ENCODE data around the gene CACNA2D3. TPM values are rescaled to one million over a fixed set of nuclear protein-coding genes. Genes with fewer than 3 reads are reported as not detected.

Gene CACNA2D3
- polyA plus RNA-seq, 1 donor from 2014 or later, result 26.2 TPM

DNA sequence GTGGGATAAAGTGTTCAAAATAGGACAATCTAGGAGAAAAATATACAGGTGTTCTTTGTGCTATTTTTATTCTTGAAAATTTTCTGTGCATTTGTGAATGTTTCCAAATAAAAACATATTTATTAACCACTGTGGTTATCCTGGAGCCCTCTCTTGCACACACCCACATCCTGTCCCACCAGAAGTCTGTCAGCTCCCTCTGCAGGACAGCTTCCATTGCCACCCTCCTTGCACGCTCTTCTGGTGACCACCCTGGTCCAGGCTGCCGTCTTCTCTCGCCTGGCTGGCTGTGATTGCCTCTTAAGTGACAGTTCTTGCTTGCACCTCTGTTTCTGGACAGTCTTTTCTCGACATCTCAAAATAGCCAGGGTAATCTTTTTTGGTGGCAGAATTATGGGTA, 411.5 kb downstream of the CACNA2D3 start:
- no peak overlapping the region for H3K4me3 ChIP-seq (ENCODE audit: low read length)
- H4K20me1 ChIP-seq (ENCODE audit: insufficient read depth), result no peaks in the 10 kb centered on the region
- TF ChIP-seq EZH2 (IDR thresholded peaks at IDR 0.05; ENCODE audit: borderline replicate concordance, insufficient read depth, low read length, poor library complexity, severe bottlenecking) (no peak), EP300 (conservative IDR thresholded peaks at IDR 0.05; ENCODE audit: poor library complexity, severe bottlenecking) (no peak), SMC3 (conservative IDR thresholded peaks at IDR 0.05; ENCODE audit: poor library complexity) (no peak), RAD21 (conservative IDR thresholded peaks at IDR 0.05) (no peak), TAF1 (IDR thresholded peaks at IDR 0.05; ENCODE audit: low read depth) (no peak), MXI1 (conservative IDR thresholded peaks at IDR 0.05; ENCODE audit: poor library complexity, severe bottlenecking) (no peak), POLR2AphosphoS5 (IDR thresholded peaks at IDR 0.05) (no peak)
- TF ChIP-seq, protein P1, sequence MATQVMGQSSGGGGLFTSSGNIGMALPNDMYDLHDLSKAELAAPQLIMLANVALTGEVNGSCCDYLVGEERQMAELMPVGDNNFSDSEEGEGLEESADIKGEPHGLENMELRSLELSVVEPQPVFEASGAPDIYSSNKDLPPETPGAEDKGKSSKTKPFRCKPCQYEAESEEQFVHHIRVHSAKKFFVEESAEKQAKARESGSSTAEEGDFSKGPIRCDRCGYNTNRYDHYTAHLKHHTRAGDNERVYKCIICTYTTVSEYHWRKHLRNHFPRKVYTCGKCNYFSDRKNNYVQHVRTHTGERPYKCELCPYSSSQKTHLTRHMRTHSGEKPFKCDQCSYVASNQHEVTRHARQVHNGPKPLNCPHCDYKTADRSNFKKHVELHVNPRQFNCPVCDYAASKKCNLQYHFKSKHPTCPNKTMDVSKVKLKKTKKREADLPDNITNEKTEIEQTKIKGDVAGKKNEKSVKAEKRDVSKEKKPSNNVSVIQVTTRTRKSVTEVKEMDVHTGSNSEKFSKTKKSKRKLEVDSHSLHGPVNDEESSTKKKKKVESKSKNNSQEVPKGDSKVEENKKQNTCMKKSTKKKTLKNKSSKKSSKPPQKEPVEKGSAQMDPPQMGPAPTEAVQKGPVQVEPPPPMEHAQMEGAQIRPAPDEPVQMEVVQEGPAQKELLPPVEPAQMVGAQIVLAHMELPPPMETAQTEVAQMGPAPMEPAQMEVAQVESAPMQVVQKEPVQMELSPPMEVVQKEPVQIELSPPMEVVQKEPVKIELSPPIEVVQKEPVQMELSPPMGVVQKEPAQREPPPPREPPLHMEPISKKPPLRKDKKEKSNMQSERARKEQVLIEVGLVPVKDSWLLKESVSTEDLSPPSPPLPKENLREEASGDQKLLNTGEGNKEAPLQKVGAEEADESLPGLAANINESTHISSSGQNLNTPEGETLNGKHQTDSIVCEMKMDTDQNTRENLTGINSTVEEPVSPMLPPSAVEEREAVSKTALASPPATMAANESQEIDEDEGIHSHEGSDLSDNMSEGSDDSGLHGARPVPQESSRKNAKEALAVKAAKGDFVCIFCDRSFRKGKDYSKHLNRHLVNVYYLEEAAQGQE (IDR thresholded peaks at IDR 0.05; ENCODE audit: borderline replicate concordance), result no peak
- TF ChIP-seq, protein P2, sequence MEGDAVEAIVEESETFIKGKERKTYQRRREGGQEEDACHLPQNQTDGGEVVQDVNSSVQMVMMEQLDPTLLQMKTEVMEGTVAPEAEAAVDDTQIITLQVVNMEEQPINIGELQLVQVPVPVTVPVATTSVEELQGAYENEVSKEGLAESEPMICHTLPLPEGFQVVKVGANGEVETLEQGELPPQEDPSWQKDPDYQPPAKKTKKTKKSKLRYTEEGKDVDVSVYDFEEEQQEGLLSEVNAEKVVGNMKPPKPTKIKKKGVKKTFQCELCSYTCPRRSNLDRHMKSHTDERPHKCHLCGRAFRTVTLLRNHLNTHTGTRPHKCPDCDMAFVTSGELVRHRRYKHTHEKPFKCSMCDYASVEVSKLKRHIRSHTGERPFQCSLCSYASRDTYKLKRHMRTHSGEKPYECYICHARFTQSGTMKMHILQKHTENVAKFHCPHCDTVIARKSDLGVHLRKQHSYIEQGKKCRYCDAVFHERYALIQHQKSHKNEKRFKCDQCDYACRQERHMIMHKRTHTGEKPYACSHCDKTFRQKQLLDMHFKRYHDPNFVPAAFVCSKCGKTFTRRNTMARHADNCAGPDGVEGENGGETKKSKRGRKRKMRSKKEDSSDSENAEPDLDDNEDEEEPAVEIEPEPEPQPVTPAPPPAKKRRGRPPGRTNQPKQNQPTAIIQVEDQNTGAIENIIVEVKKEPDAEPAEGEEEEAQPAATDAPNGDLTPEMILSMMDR (IDR thresholded peaks at IDR 0.05; ENCODE audit: poor library complexity, severe bottlenecking), result no peak
- no peak overlapping the region for H3K4me2 ChIP-seq (ENCODE audit: low read length)
- no peak overlapping the region for H3K27ac ChIP-seq (ENCODE audit: low read length)
- H3K9ac ChIP-seq (ENCODE audit: low read length), result no peak overlapping the region
- no peak overlapping the region for H2AFZ ChIP-seq (ENCODE audit: low read depth, low read length)
- H3K27me3 ChIP-seq (ENCODE audit: insufficient read depth, low read depth, low read length), result no peaks in the 10 kb centered on the region
- no peaks in the 10 kb centered on the region for H3K9me3 ChIP-seq (ENCODE audit: low read length)
- H3F3A ChIP-seq (ENCODE audit: insufficient read depth, low read length, poor library complexity, severe bottlenecking), result no peaks in the 10 kb centered on the region
- H3K9me2 ChIP-seq (ENCODE audit: insufficient read depth, low read length), result no peaks in the 10 kb centered on the region
- no peaks in the 10 kb centered on the region for H3K36me3 ChIP-seq (ENCODE audit: insufficient read depth, low read length)
- no peaks in the 10 kb centered on the region for H3K79me2 ChIP-seq (replicated peaks; ENCODE audit: insufficient read depth, low read length)

DNA sequence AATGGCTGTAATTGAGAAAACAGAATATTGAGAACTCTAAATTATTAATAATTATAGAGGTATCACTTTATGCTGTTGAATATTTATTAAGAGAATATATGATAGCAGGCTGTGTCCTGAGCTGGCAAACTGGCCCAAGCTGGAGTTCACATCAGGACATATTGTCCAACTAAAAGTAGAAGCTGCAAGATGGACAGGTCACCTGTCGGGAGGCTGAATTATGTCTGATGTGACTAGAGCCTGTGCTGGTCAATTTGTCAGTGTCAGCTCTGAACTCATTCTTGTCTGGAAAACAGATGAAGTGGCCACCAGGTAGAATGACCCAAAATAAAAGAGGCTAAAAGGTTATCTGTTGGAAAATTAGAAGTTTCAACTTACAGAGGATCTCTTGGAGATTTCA, 413.3 kb downstream of the CACNA2D3 start:
- H3F3A ChIP-seq (ENCODE audit: insufficient read depth, low read length, poor library complexity, severe bottlenecking), result no peaks in the 10 kb centered on the region
- no peaks in the 10 kb centered on the region for H3K36me3 ChIP-seq (ENCODE audit: insufficient read depth, low read length)
- H3K9me3 ChIP-seq (ENCODE audit: low read length), result no peaks in the 10 kb centered on the region
- no peaks in the 10 kb centered on the region for H3K9me2 ChIP-seq (ENCODE audit: insufficient read depth, low read length)
- H3K4me3 ChIP-seq (ENCODE audit: low read length), result no peak overlapping the region
- TF ChIP-seq, protein P1 (IDR thresholded peaks at IDR 0.05; ENCODE audit: borderline replicate concordance), result no peak
- TF ChIP-seq RAD21 (conservative IDR thresholded peaks at IDR 0.05) (no peak), POLR2AphosphoS5 (IDR thresholded peaks at IDR 0.05) (no peak), MXI1 (conservative IDR thresholded peaks at IDR 0.05; ENCODE audit: poor library complexity, severe bottlenecking) (no peak), EZH2 (IDR thresholded peaks at IDR 0.05; ENCODE audit: borderline replicate concordance, insufficient read depth, low read length, poor library complexity, severe bottlenecking) (no peak), EP300 (conservative IDR thresholded peaks at IDR 0.05; ENCODE audit: poor library complexity, severe bottlenecking) (no peak), SMC3 (conservative IDR thresholded peaks at IDR 0.05; ENCODE audit: poor library complexity) (no peak), TAF1 (IDR thresholded peaks at IDR 0.05; ENCODE audit: low read depth) (no peak)
- TF ChIP-seq, protein P2 (IDR thresholded peaks at IDR 0.05; ENCODE audit: poor library complexity, severe bottlenecking), result no peak
- no peak overlapping the region for H3K9ac ChIP-seq (ENCODE audit: low read length)
- no peaks in the 10 kb centered on the region for H3K79me2 ChIP-seq (replicated peaks; ENCODE audit: insufficient read depth, low read length)
- no peak overlapping the region for H3K4me2 ChIP-seq (ENCODE audit: low read length)
- no peak overlapping the region for H2AFZ ChIP-seq (ENCODE audit: low read depth, low read length)
- H3K27me3 ChIP-seq (ENCODE audit: insufficient read depth, low read depth, low read length), result no peaks in the 10 kb centered on the region
- H4K20me1 ChIP-seq (ENCODE audit: insufficient read depth), result no peaks in the 10 kb centered on the region
- no peak overlapping the region for H3K27ac ChIP-seq (ENCODE audit: low read length)

All from neural cell (in vitro differentiated cells).